SK-N-MC (cell line): ENCODE measurements around the gene COBL.

Experiments
- EZH2 ChIP-seq: fragments of 200-600 bp; sonication (generic); IDR thresholded peaks from one replicate; pipeline ENCODE4 v1.6.1; 2017; ENCODE audit warnings: antibody characterized with exemption
- FOXP2 ChIP-seq: optimal IDR thresholded peaks from 2 replicates; pipeline ENCODE3; 2011; ENCODE audit warnings: mild to moderate bottlenecking, moderate library complexity; ENCODE audit not compliant: insufficient read depth; ENCODE audit errors: extremely low read length, control extremely low read depth
- POLR2AphosphoS5 ChIP-seq: IDR thresholded peaks from 2 replicates; pipeline ENCODE4 v1.6.1; 2012; ENCODE audit warnings: mild to moderate bottlenecking, low read depth, low read length, borderline replicate concordance

- TF ChIP-seq POLR2AphosphoS5 (no peak), EZH2 (no peak), FOXP2 (no peak)
Observed at GRCh38 chr7:51188987-51189386, 127.6 kb downstream of the COBL start.
